ENCODE measurements around the gene DECR2.

GRCh38 chr16:370979-371514 lies 30.6 kb upstream of the DECR2 start:
- TF ChIP-seq CTCF (IDR thresholded peaks at IDR 0.05) (no peak), POLR2A (IDR thresholded peaks at IDR 0.05) (no peak)

Data from thyroid gland (tissue), 4 donors.